SK-N-SH (cell line): ENCODE data around the gene CABLES2.

ENCODE experiments used
- CTCF ChIP-seq: fragments of 200-600 bp; sonication (generic); IDR thresholded peaks from 2 replicates; pipeline ENCODE4 v1.6.1; 2017; ENCODE audit warnings: antibody characterized with exemption, mild to moderate bottlenecking, moderate library complexity
- NFIC ChIP-seq: IDR thresholded peaks from 2 replicates; pipeline ENCODE4 v1.4.0; 2012; ENCODE audit warnings: borderline replicate concordance
- POLR2AphosphoS5 ChIP-seq: IDR thresholded peaks from 2 replicates; pipeline ENCODE4 v1.6.1; 2012; ENCODE audit warnings: low read depth, low read length
- REST ChIP-seq: IDR thresholded peaks from 2 replicates; pipeline ENCODE4 v1.6.1; 2012; ENCODE audit warnings: mild to moderate bottlenecking, low read depth, low read length, moderate library complexity
- SMC3 ChIP-seq: IDR thresholded peaks from 2 replicates; pipeline ENCODE4 v1.6.1; 2012; ENCODE audit warnings: low read depth, low read length, improper control_type of control experiment
- TAF1 ChIP-seq: IDR thresholded peaks from 2 replicates; pipeline ENCODE4 v1.6.1; 2012; ENCODE audit warnings: low read depth, mild to moderate bottlenecking, low read length, moderate library complexity, borderline replicate concordance
- TEAD4 ChIP-seq: IDR thresholded peaks from 2 replicates; pipeline ENCODE4 v1.4.0; 2012; ENCODE audit warnings: mild to moderate bottlenecking, borderline replicate concordance; ENCODE audit not compliant: insufficient read depth
- USF1 ChIP-seq: IDR thresholded peaks from 2 replicates; pipeline ENCODE4 v1.4.0; 2012; ENCODE audit warnings: low read depth, borderline replicate concordance
- TF ChIP-seq, protein P1 (sequence below): fragments of 150-350 bp; IDR thresholded peaks from 2 replicates; pipeline ENCODE4 v1.6.1; 2016; ENCODE audit warnings: mild to moderate bottlenecking, low read depth, low read length
- TF ChIP-seq, protein P2 (sequence below): fragments of 150-350 bp; IDR thresholded peaks from 2 replicates; pipeline ENCODE4 v1.6.1; 2017; ENCODE audit warnings: antibody characterized with exemption, low read length, low read depth, borderline replicate concordance

DNA sequence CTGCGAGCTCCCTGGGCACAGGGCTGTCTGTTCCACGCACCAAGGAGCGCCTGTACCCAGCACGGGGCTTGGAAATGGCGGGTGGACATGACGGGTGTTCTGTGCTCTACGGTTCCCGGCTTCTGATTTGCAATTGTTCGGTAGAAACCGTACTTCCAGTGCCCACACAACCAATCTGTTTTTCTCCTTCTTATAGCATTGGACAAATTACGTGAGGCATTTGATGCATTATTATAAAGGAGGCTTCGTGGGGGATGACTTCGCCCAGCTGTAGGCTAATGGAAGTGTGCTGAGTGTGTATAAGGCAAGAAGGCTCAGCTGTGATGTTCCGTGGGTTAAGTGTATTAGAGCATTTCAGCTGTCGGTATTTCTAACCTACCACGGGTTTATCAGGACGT is 30.0 kb downstream of the CABLES2 start:
- TF ChIP-seq CTCF = no peak
- no peak for TF ChIP-seq TEAD4
- TF ChIP-seq REST = no peak
- TF ChIP-seq NFIC = no peak
- no peak for TF ChIP-seq TAF1
- TF ChIP-seq, protein P1, sequence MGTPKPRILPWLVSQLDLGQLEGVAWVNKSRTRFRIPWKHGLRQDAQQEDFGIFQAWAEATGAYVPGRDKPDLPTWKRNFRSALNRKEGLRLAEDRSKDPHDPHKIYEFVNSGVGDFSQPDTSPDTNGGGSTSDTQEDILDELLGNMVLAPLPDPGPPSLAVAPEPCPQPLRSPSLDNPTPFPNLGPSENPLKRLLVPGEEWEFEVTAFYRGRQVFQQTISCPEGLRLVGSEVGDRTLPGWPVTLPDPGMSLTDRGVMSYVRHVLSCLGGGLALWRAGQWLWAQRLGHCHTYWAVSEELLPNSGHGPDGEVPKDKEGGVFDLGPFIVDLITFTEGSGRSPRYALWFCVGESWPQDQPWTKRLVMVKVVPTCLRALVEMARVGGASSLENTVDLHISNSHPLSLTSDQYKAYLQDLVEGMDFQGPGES = no peak
- no peak for TF ChIP-seq POLR2AphosphoS5
- TF ChIP-seq SMC3 = no peak
- TF ChIP-seq, protein P2, sequence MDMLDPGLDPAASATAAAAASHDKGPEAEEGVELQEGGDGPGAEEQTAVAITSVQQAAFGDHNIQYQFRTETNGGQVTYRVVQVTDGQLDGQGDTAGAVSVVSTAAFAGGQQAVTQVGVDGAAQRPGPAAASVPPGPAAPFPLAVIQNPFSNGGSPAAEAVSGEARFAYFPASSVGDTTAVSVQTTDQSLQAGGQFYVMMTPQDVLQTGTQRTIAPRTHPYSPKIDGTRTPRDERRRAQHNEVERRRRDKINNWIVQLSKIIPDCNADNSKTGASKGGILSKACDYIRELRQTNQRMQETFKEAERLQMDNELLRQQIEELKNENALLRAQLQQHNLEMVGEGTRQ = no peak
- no peak for TF ChIP-seq USF1
